Peyer's patch (tissue), 4 donors: Measurements from ENCODE around the gene PXDC1. TPM values are rescaled to one million over a fixed set of nuclear protein-coding genes. Genes with fewer than 3 reads are reported as not detected.

Experiments
- DNase-seq, 3 donors: peaks; one replicate each; pipeline ENCODE4 v3.0.0-alpha.2; 2017 to 2019
- H3K27ac ChIP-seq, 4 donors: fragments of 200-600 bp; sonication (generic); one replicate each; pipeline ENCODE4 v1.5.1; 2016 to 2019
- H3K27me3 ChIP-seq, 2 donors: fragments of 200-600 bp; sonication (generic); one replicate each; pipeline ENCODE4 v1.5.1; 2019
- H3K36me3 ChIP-seq, 3 donors: fragments of 200-600 bp; sonication (generic); one replicate each; pipeline ENCODE4 v1.5.1; 2016 to 2019
- H3K4me1 ChIP-seq, 4 donors: fragments of 200-600 bp; sonication (generic); one replicate each; pipeline ENCODE4 v1.5.1; 2016 to 2019
- H3K4me3 ChIP-seq, 4 donors: fragments of 200-600 bp; sonication (generic); 1 replicate in 3 of 4; 2 replicates in 1 of 4; pipeline ENCODE4 v1.5.1; 2016 to 2019; ENCODE audit warnings: mild to moderate bottlenecking in 1 of 4
- H3K9me3 ChIP-seq, 4 donors: fragments of 200-600 bp; sonication (generic); one replicate each; pipeline ENCODE4 v1.5.1; 2016 to 2019; ENCODE audit warnings: mild to moderate bottlenecking in 1 of 4
- POLR2A ChIP-seq, 2 donors: fragments of 450-650 bp; IDR thresholded peaks; one replicate each; pipeline ENCODE4 v1.5.1; 2017; ENCODE audit warnings: antibody characterized with exemption in 2 of 2, mild to moderate bottlenecking in 2 of 2, moderate library complexity in 2 of 2
- total RNA-seq, 4 donors: library from RNA; depleted of rRNA; stranded (reverse); fragments of >200 nt; gene quantifications; one replicate each; pipeline ENCODE4 v1.1.0, GENCODE V29; 2016
- TF ChIP-seq, protein P1 (sequence below), 6 experiments: fragments of 450-650 bp in 4 of 6; fragments of 200-600 bp in 2 of 6; sonication (generic) in 1 of 6; IDR thresholded peaks; one replicate each; pipeline ENCODE4 v1.5.1; 2017 to 2019; ENCODE audit warnings: antibody characterized with exemption in 6 of 6, mild to moderate bottlenecking in 3 of 6, moderate library complexity in 1 of 6

PXDC1 gene
- total RNA-seq, 4 donors from 2014 or later: 35.5 to 69.4 (median 61.1) TPM

DNA sequence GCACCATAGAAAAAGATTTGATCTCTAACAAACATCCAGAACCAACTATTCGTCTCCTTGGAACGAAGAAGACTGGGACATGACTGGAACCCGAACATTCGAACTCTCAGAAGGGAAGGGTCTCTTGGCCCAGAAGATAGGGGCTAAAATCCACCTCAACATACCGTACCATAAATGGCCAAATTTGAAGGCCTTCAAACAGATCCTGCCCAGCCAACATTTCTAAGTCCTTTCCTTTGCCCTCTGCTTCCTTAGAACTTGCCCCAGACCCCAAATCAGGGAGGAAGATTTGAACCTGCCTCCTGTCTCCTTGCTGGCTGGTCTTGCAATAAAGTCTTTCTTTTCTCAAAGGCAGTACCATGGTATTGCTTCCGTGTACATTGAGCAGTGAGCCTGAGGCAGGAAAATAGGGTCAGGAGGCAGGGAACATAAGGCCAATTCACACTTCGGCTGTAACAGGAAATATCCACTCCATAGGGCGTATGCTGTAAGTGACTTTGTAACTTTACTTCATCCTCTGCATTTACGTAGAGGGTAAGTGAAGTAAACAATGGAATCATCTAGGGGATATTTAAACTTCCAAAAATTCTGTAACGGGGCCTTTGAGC lies 1.8 kb upstream of the PXDC1 start:
- no peak overlapping the region for H3K4me3 ChIP-seq
- H3K27ac ChIP-seq: peak overlapping the region; percentile 90 to 96 (median 94)

DNA sequence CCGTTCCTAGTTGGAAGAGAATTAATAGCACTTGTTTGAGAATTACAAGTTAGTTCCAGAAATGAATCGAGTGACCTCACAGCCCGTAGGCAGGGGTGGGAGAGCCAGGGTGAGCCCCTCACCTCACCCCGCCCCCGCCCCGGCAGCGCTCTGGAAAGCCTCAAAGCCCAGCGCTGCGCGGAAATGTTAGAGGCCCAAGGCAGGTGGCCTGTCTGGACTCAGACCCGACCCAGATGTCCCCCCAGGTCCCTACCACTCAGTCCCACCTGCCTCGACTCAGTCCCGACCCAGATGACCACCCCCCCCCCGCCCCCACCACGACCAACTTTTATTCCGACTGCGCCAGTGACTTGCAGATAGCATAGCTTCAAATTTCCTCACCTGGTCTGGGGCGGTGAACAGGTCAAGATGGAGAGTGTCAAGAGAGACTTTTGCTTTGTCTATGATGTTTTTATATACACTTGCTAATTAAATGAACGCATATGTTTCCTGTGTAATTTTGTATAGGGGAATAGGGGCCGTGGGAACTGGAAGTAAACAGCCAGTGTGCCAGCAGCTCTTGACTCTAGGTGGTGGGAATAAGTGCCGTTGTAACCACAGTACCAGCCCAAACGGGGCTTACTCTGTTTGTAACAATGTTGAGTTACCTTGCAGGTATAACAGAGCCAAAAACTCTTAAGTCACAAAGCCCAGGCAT lies 1.2 kb upstream of the PXDC1 start:
- H3K27me3 ChIP-seq: no peaks in the 10 kb centered on the region
- H3K36me3 ChIP-seq: no peaks in the 10 kb centered on the region
- H3K9me3 ChIP-seq: no peaks in the 10 kb centered on the region
- no peak for TF ChIP-seq POLR2A (IDR thresholded peaks at IDR 0.05)
- TF ChIP-seq, protein P1, sequence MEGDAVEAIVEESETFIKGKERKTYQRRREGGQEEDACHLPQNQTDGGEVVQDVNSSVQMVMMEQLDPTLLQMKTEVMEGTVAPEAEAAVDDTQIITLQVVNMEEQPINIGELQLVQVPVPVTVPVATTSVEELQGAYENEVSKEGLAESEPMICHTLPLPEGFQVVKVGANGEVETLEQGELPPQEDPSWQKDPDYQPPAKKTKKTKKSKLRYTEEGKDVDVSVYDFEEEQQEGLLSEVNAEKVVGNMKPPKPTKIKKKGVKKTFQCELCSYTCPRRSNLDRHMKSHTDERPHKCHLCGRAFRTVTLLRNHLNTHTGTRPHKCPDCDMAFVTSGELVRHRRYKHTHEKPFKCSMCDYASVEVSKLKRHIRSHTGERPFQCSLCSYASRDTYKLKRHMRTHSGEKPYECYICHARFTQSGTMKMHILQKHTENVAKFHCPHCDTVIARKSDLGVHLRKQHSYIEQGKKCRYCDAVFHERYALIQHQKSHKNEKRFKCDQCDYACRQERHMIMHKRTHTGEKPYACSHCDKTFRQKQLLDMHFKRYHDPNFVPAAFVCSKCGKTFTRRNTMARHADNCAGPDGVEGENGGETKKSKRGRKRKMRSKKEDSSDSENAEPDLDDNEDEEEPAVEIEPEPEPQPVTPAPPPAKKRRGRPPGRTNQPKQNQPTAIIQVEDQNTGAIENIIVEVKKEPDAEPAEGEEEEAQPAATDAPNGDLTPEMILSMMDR (IDR thresholded peaks at IDR 0.05): no peak
- peak overlapping the region; percentile 90 to 96 (median 94) for H3K27ac ChIP-seq
- peak in 2 of 3 donors; percentile 30 to 43 for DNase-seq
- H3K4me1 ChIP-seq: peaks cover 0 to 26% (median 13%) of the 10 kb centered on the region in 4 donors
- H3K4me3 ChIP-seq: peak overlapping the region; percentile 58 to 85 (median 77)

More for the DNA sequence above, 1.8 kb upstream of the PXDC1 start:
- Histone ChIP-seq H3K9me3 (no peaks in the 10 kb centered on the region), H3K4me1 (peaks cover 0 to 21% (median 11%) of the 10 kb centered on the region in 4 donors), H3K36me3 (no peaks in the 10 kb centered on the region), H3K27me3 (no peaks in the 10 kb centered on the region)
- DNase-seq: peak in 1 of 3 donors; percentile 37
- TF ChIP-seq POLR2A (IDR thresholded peaks at IDR 0.05): no peak
- TF ChIP-seq, protein P1 (IDR thresholded peaks at IDR 0.05): no peak

DNA sequence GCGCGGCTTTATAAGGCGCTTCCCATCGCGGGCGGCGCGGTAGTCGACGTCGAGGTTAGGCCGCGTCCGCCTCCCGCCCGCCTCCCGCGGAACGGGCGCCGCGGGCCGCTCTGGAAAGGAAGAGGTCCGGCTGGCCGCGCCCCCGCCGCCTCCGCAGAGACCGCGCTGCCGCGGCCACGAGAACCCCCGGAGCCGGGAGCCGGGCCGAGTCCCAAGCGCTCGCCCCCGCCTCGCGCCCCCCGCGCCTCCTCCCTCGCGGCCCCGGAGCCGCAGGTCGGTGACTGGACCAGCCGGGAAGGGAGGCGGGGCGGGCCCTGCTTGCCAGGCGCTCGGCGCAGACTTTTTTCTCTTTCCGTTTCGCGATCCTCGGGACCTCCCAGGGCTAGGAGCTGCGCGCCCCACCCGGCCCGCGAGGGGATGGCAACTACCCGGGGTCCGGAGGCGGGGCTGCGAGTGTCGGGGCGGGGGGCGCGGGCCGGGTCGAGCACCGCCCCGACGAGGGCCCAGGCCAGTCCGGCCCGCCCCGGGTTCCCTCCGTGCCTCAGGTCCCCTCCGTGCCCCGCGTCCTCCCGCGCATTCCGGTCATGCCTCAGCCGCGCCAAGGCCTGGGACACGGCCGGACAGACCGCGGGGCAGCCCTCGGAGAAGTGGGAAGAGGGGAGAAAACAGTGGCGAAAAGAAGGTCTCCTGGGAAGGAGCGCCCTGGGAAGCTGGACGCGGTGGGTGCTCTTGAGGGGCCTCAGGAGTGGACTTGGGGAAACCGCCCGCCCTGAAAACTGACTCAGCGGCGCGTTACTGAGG lies 417 bp upstream of the PXDC1 start:
- no peaks in the 10 kb centered on the region for H3K36me3 ChIP-seq
- H3K9me3 ChIP-seq: no peaks in the 10 kb centered on the region
- H3K4me3 ChIP-seq: peak overlapping the region; percentile 58 to 85 (median 77)
- H3K27me3 ChIP-seq: no peaks in the 10 kb centered on the region
- DNase-seq: peak; percentile 80 to 92 (median 86)
- H3K4me1 ChIP-seq: peaks cover 0 to 26% (median 20%) of the 10 kb centered on the region in 4 donors
- TF ChIP-seq POLR2A (IDR thresholded peaks at IDR 0.05): peak; percentile 23 to 45
- TF ChIP-seq, protein P1 (IDR thresholded peaks at IDR 0.05): peak; percentile 3 to 37 (median 29)
- H3K27ac ChIP-seq: peak overlapping the region; percentile 90 to 96 (median 94)

DNA sequence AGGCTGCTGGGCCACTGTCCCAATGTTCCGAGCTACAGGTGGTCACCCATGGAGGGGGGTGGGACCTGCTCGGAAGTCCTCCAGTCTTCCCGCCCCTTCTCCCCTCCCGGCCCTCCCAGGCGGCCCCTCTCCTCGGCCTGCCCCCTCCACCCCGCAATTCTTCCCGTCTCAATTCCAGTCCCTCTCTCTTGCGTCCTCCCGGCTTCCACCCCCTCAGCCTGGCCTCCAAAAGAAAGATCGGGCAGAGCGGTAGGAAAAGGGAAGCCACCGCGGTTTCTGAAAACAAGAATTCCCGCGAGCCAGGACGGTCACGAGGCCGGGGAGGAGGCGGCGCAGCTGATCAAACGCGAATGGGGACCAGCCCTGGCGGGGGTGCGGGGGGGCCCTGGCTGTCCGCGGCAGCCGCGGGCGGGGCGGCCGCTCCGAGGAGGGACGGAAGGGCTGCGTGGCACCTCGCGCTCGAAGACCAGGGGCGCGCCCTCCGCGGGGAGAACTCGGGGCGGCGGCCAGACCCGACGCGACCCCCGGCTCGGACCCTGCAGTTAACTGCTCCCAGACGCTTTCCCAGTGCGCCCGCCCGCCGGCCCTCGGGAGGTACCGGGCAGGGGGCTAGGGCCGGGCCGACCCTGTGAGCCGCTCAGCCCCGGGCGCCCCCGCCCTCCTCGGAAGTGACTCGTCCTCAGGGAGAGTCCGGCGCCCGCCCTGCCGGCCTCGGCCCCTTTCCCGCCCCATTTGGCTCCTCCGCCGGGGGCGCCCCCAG lies 1.0 kb downstream of the PXDC1 start:
- Histone ChIP-seq H3K4me1 (peaks cover 0 to 33% (median 21%) of the 10 kb centered on the region in 4 donors), H3K4me3 (peak overlapping the region; percentile 58 to 85 (median 77)), H3K9me3 (no peaks in the 10 kb centered on the region), H3K36me3 (no peaks in the 10 kb centered on the region), H3K27ac (peak overlapping the region; percentile 90 to 96 (median 94)), H3K27me3 (no peaks in the 10 kb centered on the region)
- TF ChIP-seq, protein P1 (IDR thresholded peaks at IDR 0.05): no peak
- TF ChIP-seq POLR2A (IDR thresholded peaks at IDR 0.05): peak; percentile 30 to 35
- DNase-seq: peak; percentile 75 to 91 (median 84)

DNA sequence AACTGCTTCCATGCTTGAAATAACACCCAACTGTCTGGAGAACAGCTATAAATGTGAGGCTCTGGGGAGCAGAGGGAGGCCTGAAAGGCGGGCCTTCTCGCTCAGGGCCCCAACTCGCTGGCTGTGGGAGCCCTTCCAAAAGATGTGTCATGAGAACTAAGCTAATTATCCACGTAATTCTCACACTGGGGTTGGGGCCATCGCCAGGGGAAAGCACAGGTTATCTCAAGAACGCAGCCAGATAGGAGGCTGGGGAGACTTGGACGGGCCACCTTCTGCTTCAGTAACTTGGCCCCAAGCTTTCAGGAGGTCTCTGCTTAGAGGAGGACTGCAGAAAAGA lies 1.6 kb downstream of the PXDC1 start:
- Histone ChIP-seq H3K9me3 (no peaks in the 10 kb centered on the region), H3K4me3 (peak overlapping the region; percentile 58 to 85 (median 77)), H3K36me3 (no peaks in the 10 kb centered on the region), H3K27ac (peak overlapping the region; percentile 90 to 96 (median 94)), H3K27me3 (no peaks in the 10 kb centered on the region), H3K4me1 (peaks cover 0 to 33% (median 21%) of the 10 kb centered on the region in 4 donors)
- peak in 2 of 3 donors; percentile 34 to 74 for DNase-seq
- TF ChIP-seq, protein P1 (IDR thresholded peaks at IDR 0.05): no peak
- peak in 1 of 2 donors; percentile 24 for TF ChIP-seq POLR2A (IDR thresholded peaks at IDR 0.05)
